ENCODE measurements around the gene PROSER2. TPM values are rescaled to one million over a fixed set of nuclear protein-coding genes. Genes with fewer than 3 reads are reported as not detected.

The PROSER2 gene
- total RNA-seq, 4 donors from 2014 or later = 2.5 to 5.9 (median 3.7) TPM

- no peak overlapping the region for H3K27ac ChIP-seq (replicated peaks in 1 of 4)
- H3K36me3 ChIP-seq = no peaks in the 10 kb centered on the region
- intact Hi-C loops (cut with DNase I) = no loop called here
- DNase-seq (ENCODE audit: extremely low spot score) = no peak
- H3K9me3 ChIP-seq = no peaks in the 10 kb centered on the region
- no peak for TF ChIP-seq POLR2AphosphoS5 (IDR thresholded peaks at IDR 0.05)
- H3K4me1 ChIP-seq = peaks cover 3 to 15% (median 13%) of the 10 kb centered on the region in 4 donors
- H3K4me3 ChIP-seq = peak overlapping the region in 2 of 4 donors; percentile 39 to 44
- H3K27me3 ChIP-seq = peaks cover 0 to 20% (median 0%) of the 10 kb centered on the region in 4 donors
- 85% methylated on average over 10 of the region's 12 CpGs for WGBS
These were observed 46.1 kb downstream of the PROSER2 start for GRCh38 chr10:11869219-11869618.

- peaks cover 10 to 21% (median 20%) of the 10 kb centered on the region in 4 donors for H3K4me1 ChIP-seq
- H3K9me3 ChIP-seq = no peaks in the 10 kb centered on the region
- TF ChIP-seq POLR2A (IDR thresholded peaks at IDR 0.05; ENCODE audit: low read depth) = no peak
- no peak for TF ChIP-seq POLR2AphosphoS5 (IDR thresholded peaks at IDR 0.05)
- TF ChIP-seq CTCF (IDR thresholded peaks at IDR 0.05) = no peak
- TF ChIP-seq EP300 (IDR thresholded peaks at IDR 0.05) = no peak
- H3K4me3 ChIP-seq = peak overlapping the region; percentile 39 to 47 (median 42)
- H3K36me3 ChIP-seq = no peaks in the 10 kb centered on the region
- no peak overlapping the region for H3K27ac ChIP-seq (replicated peaks in 1 of 4)
- intact Hi-C loops (cut with DNase I) = no loop called here
- no peak for DNase-seq (ENCODE audit: extremely low spot score)
- 56% methylated on average over 5 of the region's 78 CpGs for WGBS
- H3K27me3 ChIP-seq = peaks cover 0 to 20% (median 0%) of the 10 kb centered on the region in 4 donors
These were observed 46.7 kb downstream of the PROSER2 start for GRCh38 chr10:11869743-11870460.

GRCh38 chr10:11870461-11870780, 47.3 kb downstream of the PROSER2 start:
- H3K4me1 ChIP-seq = peaks cover 15 to 27% (median 25%) of the 10 kb centered on the region in 4 donors
- H3K9me3 ChIP-seq = no peaks in the 10 kb centered on the region
- no peak for TF ChIP-seq POLR2AphosphoS5 (IDR thresholded peaks at IDR 0.05)
- TF ChIP-seq EP300 (IDR thresholded peaks at IDR 0.05) = no peak
- no peaks in the 10 kb centered on the region for H3K36me3 ChIP-seq
- WGBS = 65% methylated on average over 8 of the region's 8 CpGs
- peak overlapping the region; percentile 39 to 47 (median 42) for H3K4me3 ChIP-seq
- intact Hi-C loops (cut with DNase I) = no loop called here
- no peak overlapping the region for H3K27ac ChIP-seq (replicated peaks in 1 of 4)
- peaks cover 0 to 20% (median 0%) of the 10 kb centered on the region in 4 donors for H3K27me3 ChIP-seq
- DNase-seq (ENCODE audit: extremely low spot score) = no peak

- intact Hi-C loops (cut with DNase I) = no loop called here
- H3K9me3 ChIP-seq = no peaks in the 10 kb centered on the region
- 84% methylated on average over 7 of the region's 7 CpGs for WGBS
- H3K4me1 ChIP-seq = peaks cover 21 to 32% (median 30%) of the 10 kb centered on the region in 4 donors
- H3K27me3 ChIP-seq = peaks cover 0 to 20% (median 0%) of the 10 kb centered on the region in 4 donors
- TF ChIP-seq POLR2A (IDR thresholded peaks at IDR 0.05; ENCODE audit: low read depth) = no peak
- no peak for TF ChIP-seq EP300 (IDR thresholded peaks at IDR 0.05)
- no peak for TF ChIP-seq CTCF (IDR thresholded peaks at IDR 0.05)
- TF ChIP-seq POLR2AphosphoS5 (IDR thresholded peaks at IDR 0.05) = no peak
- DNase-seq (ENCODE audit: extremely low spot score) = no peak
- no peaks in the 10 kb centered on the region for H3K36me3 ChIP-seq
- H3K4me3 ChIP-seq = no peak overlapping the region
- H3K27ac ChIP-seq (replicated peaks in 1 of 4) = no peak overlapping the region
These were observed 47.8 kb downstream of the PROSER2 start for GRCh38 chr10:11870900-11871400.

GRCh38 chr10:11871466-11871865, 48.3 kb downstream of the PROSER2 start:
- H3K9me3 ChIP-seq = no peaks in the 10 kb centered on the region
- H3K27ac ChIP-seq (replicated peaks in 1 of 4) = no peak overlapping the region

More at GRCh38 chr10:11871466-11871865, 48.3 kb downstream of the PROSER2 start:
- intact Hi-C loops (cut with DNase I) = no loop called here
- H3K27me3 ChIP-seq = peaks cover 0 to 20% (median 0%) of the 10 kb centered on the region in 4 donors
- H3K4me1 ChIP-seq = peaks cover 24 to 36% (median 34%) of the 10 kb centered on the region in 4 donors
- TF ChIP-seq EP300 (IDR thresholded peaks at IDR 0.05) (no peak), POLR2AphosphoS5 (IDR thresholded peaks at IDR 0.05) (no peak), POLR2A (IDR thresholded peaks at IDR 0.05; ENCODE audit: low read depth) (no peak), CTCF (IDR thresholded peaks at IDR 0.05) (no peak)
- 72% methylated on average over 9 of the region's 9 CpGs for WGBS
- no peak for DNase-seq (ENCODE audit: extremely low spot score)
- no peaks in the 10 kb centered on the region for H3K36me3 ChIP-seq
- no peak overlapping the region for H3K4me3 ChIP-seq

All from esophagus muscularis mucosa (tissue), 4 donors.